ENCODE results near the gene TLR10. TPM values are rescaled to one million over a fixed set of nuclear protein-coding genes. Genes with fewer than 3 reads are reported as not detected.

TLR10 gene
- total RNA-seq, 1 experiment from 2014 or later = not detected

- H3K36me3 ChIP-seq (ENCODE audit: insufficient read depth, low read length, poor library complexity, severe bottlenecking) = no peaks in the 10 kb centered on the region
- CTCF ChIA-PET = no interaction called here
- DNase-seq (ENCODE audit: low spot score) = no peak
- no TSS peak for BruUV-seq (replicated peaks)
- H3K9me3 ChIP-seq (ENCODE audit: low read depth, low read length, poor library complexity, severe bottlenecking) = no peaks in the 10 kb centered on the region
- no peaks in the 10 kb centered on the region for H3K4me1 ChIP-seq (ENCODE audit: insufficient read depth, low read length, poor library complexity, severe bottlenecking)
- no peaks in the 10 kb centered on the region for H3K27me3 ChIP-seq (replicated peaks; ENCODE audit: insufficient read depth, low read depth, low read length, poor library complexity)
- H3K4me3 ChIP-seq (ENCODE audit: low read depth, low read length, poor library complexity, severe bottlenecking) = no peak overlapping the region
- TF ChIP-seq, protein P1, sequence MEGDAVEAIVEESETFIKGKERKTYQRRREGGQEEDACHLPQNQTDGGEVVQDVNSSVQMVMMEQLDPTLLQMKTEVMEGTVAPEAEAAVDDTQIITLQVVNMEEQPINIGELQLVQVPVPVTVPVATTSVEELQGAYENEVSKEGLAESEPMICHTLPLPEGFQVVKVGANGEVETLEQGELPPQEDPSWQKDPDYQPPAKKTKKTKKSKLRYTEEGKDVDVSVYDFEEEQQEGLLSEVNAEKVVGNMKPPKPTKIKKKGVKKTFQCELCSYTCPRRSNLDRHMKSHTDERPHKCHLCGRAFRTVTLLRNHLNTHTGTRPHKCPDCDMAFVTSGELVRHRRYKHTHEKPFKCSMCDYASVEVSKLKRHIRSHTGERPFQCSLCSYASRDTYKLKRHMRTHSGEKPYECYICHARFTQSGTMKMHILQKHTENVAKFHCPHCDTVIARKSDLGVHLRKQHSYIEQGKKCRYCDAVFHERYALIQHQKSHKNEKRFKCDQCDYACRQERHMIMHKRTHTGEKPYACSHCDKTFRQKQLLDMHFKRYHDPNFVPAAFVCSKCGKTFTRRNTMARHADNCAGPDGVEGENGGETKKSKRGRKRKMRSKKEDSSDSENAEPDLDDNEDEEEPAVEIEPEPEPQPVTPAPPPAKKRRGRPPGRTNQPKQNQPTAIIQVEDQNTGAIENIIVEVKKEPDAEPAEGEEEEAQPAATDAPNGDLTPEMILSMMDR (conservative IDR thresholded peaks at IDR 0.05; ENCODE audit: low read depth, low read length) = no peak
- TF ChIP-seq EZH2 (IDR thresholded peaks at IDR 0.05; ENCODE audit: borderline replicate concordance, low read depth, low read length, poor library complexity, severe bottlenecking) = no peak
- no peak overlapping the region for H3K27ac ChIP-seq (ENCODE audit: low read depth, low read length, poor library complexity, severe bottlenecking)
- intact Hi-C loops (cut with micrococcal nuclease; ENCODE audit: unreplicated experiment) = no loop called here
- POLR2A ChIA-PET (ENCODE audit: low non-redundant PET) = no interaction called here
Observed at GRCh38 chr4:38800961-38801450, 18.2 kb upstream of the TLR10 start.

DNA sequence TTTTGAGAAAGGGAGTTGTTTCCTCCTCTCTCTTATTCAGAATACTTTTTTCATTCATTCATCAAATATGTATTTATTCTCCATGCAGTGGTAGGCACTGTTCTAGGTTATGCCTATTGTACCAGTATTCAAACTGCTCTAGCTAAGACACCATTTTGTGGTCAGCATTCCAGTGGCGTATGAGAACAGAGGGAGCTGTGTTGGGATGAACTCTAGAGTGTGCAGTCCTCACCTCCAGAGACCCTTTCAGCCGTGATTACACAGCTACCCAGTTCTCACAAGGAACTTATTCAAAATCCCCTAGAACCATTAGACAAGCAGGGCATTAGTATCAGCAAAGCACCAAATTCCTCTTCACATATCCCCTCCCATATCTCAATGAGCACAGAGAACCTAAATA, 17.6 kb upstream of the TLR10 start:
- BruUV-seq (replicated peaks) = no TSS peak
- no peak for DNase-seq (ENCODE audit: low spot score)
- ChIA-PET CTCF (no interaction called here), POLR2A (ENCODE audit: low non-redundant PET) (no interaction called here)
- no peaks in the 10 kb centered on the region for H3K36me3 ChIP-seq (ENCODE audit: insufficient read depth, low read length, poor library complexity, severe bottlenecking)
- H3K4me1 ChIP-seq (ENCODE audit: insufficient read depth, low read length, poor library complexity, severe bottlenecking) = no peaks in the 10 kb centered on the region
- no peak overlapping the region for H3K27ac ChIP-seq (ENCODE audit: low read depth, low read length, poor library complexity, severe bottlenecking)
- intact Hi-C loops (cut with micrococcal nuclease; ENCODE audit: unreplicated experiment) = no loop called here
- H3K4me3 ChIP-seq (ENCODE audit: low read depth, low read length, poor library complexity, severe bottlenecking) = no peak overlapping the region
- TF ChIP-seq EZH2 (IDR thresholded peaks at IDR 0.05; ENCODE audit: borderline replicate concordance, low read depth, low read length, poor library complexity, severe bottlenecking) = no peak
- TF ChIP-seq, protein P1 (conservative IDR thresholded peaks at IDR 0.05; ENCODE audit: low read depth, low read length) = no peak
- H3K27me3 ChIP-seq (replicated peaks; ENCODE audit: insufficient read depth, low read depth, low read length, poor library complexity) = no peaks in the 10 kb centered on the region
- H3K9me3 ChIP-seq (ENCODE audit: low read depth, low read length, poor library complexity, severe bottlenecking) = no peaks in the 10 kb centered on the region

DNA sequence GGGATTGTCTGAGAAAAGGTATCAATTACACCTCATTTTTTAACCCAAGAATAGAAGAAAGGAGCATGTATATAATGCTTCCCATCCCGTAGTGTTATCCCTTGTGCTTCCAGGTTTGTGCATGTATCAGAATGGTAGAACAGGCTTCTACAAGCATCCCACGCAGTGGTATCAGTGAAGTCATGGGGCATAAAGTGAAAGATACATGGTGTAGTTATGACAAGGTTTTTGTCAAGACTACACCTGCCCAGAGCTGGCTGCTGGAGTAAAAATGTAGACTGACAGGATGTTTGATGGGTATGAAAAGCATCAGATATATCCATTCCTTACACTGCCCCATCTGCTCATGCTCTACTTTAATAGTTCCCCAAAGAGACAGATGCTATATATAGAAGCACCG, 12.3 kb upstream of the TLR10 start:
- Histone ChIP-seq H3K27ac (ENCODE audit: low read depth, low read length, poor library complexity, severe bottlenecking) (no peak overlapping the region), H3K36me3 (ENCODE audit: insufficient read depth, low read length, poor library complexity, severe bottlenecking) (no peaks in the 10 kb centered on the region), H3K27me3 (replicated peaks; ENCODE audit: insufficient read depth, low read depth, low read length, poor library complexity) (no peaks in the 10 kb centered on the region), H3K4me3 (ENCODE audit: low read depth, low read length, poor library complexity, severe bottlenecking) (no peak overlapping the region), H3K4me1 (ENCODE audit: insufficient read depth, low read length, poor library complexity, severe bottlenecking) (no peaks in the 10 kb centered on the region), H3K9me3 (ENCODE audit: low read depth, low read length, poor library complexity, severe bottlenecking) (no peaks in the 10 kb centered on the region)
- intact Hi-C loops (cut with micrococcal nuclease; ENCODE audit: unreplicated experiment) = no loop called here
- ChIA-PET POLR2A (ENCODE audit: low non-redundant PET) (no interaction called here), CTCF (no interaction called here)
- no TSS peak for BruUV-seq (replicated peaks)
- TF ChIP-seq EZH2 (IDR thresholded peaks at IDR 0.05; ENCODE audit: borderline replicate concordance, low read depth, low read length, poor library complexity, severe bottlenecking) = no peak
- TF ChIP-seq, protein P1 (conservative IDR thresholded peaks at IDR 0.05; ENCODE audit: low read depth, low read length) = no peak
- no peak for DNase-seq (ENCODE audit: low spot score)
